ENCODE measurements around the gene STPG3.
"Not testable (repeated sequence)": the region's sequence is repeated elsewhere in the genome, so short reads cannot be mapped to it uniquely, and the experiment has no call there.

The STPG3 gene

GRCh38 chr9:137253717-137254623, 2.9 kb downstream of the STPG3 start:
- peak overlapping the region; percentile 76 for H3K4me3 ChIP-seq (ENCODE audit: low read length)
- TF ChIP-seq, protein P1, sequence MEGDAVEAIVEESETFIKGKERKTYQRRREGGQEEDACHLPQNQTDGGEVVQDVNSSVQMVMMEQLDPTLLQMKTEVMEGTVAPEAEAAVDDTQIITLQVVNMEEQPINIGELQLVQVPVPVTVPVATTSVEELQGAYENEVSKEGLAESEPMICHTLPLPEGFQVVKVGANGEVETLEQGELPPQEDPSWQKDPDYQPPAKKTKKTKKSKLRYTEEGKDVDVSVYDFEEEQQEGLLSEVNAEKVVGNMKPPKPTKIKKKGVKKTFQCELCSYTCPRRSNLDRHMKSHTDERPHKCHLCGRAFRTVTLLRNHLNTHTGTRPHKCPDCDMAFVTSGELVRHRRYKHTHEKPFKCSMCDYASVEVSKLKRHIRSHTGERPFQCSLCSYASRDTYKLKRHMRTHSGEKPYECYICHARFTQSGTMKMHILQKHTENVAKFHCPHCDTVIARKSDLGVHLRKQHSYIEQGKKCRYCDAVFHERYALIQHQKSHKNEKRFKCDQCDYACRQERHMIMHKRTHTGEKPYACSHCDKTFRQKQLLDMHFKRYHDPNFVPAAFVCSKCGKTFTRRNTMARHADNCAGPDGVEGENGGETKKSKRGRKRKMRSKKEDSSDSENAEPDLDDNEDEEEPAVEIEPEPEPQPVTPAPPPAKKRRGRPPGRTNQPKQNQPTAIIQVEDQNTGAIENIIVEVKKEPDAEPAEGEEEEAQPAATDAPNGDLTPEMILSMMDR (conservative IDR thresholded peaks at IDR 0.05; ENCODE audit: low read depth, low read length) = no peak

GRCh38 chr9:137254624-137255447, 3.8 kb downstream of the STPG3 start, which contains the start of gene NELFB:
Gene NELFB (plus strand): TSS chr9:137255327.
- TF ChIP-seq, protein P1 (conservative IDR thresholded peaks at IDR 0.05; ENCODE audit: low read depth, low read length) = no peak
- DNase-seq (ENCODE audit: low read depth) = no peak
- H3K4me3 ChIP-seq (ENCODE audit: low read length) = peak within 1 kb of the TSS; percentile 89

More at GRCh38 chr9:137253717-137254623, 2.9 kb downstream of the STPG3 start:
- no peak for DNase-seq (ENCODE audit: low read depth)

DNA sequence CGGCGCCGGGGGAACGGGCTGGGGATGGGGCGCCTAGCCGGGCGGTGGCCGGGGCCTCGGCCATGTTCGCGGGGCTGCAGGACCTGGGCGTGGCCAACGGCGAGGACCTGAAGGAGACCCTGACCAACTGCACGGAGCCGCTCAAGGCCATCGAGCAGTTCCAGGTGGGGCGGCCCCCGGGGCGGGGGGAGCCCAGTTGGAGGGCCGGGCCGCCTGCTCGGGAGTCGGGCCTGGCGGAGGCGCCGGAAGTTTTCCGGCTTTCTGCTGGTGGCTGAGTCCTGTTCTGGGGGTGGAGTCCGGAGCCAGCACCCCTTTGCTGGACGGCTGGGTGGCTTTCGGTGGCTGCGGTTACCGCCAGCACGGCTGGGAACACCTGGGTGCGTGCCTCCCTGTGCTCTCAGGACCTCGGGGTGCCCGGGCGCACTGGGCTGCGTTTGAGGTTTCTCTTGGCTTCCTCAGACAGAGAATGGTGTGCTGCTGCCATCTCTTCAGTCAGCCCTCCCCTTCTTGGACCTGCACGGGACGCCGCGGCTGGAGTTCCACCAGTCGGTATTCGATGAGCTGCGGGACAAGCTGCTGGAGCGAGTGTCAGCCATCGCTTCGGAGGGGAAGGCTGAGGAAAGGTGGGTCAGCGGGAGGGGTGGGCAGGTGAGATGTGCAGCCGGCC, 4.5 kb downstream of the STPG3 start:
- TF ChIP-seq, protein P1 (conservative IDR thresholded peaks at IDR 0.05; ENCODE audit: low read depth, low read length) = no peak
- no peak for DNase-seq (ENCODE audit: low read depth)

GRCh38 chr9:137256362-137256761, 5.3 kb downstream of the STPG3 start:
- TF ChIP-seq, protein P1 (conservative IDR thresholded peaks at IDR 0.05; ENCODE audit: low read depth, low read length) = no peak
- peak overlapping the region; percentile 89 for H3K4me3 ChIP-seq (ENCODE audit: low read length)
- no peak for DNase-seq (ENCODE audit: low read depth)

More for the DNA sequence above, 4.5 kb downstream of the STPG3 start:
- peak overlapping the region; percentile 89 for H3K4me3 ChIP-seq (ENCODE audit: low read length)

GRCh38 chr9:137256856-137257255, 5.8 kb downstream of the STPG3 start:
- no peak overlapping the region for H3K4me3 ChIP-seq (ENCODE audit: low read length)
- DNase-seq (ENCODE audit: low read depth) = no peak
- TF ChIP-seq, protein P1 (conservative IDR thresholded peaks at IDR 0.05; ENCODE audit: low read depth, low read length) = no peak

DNA sequence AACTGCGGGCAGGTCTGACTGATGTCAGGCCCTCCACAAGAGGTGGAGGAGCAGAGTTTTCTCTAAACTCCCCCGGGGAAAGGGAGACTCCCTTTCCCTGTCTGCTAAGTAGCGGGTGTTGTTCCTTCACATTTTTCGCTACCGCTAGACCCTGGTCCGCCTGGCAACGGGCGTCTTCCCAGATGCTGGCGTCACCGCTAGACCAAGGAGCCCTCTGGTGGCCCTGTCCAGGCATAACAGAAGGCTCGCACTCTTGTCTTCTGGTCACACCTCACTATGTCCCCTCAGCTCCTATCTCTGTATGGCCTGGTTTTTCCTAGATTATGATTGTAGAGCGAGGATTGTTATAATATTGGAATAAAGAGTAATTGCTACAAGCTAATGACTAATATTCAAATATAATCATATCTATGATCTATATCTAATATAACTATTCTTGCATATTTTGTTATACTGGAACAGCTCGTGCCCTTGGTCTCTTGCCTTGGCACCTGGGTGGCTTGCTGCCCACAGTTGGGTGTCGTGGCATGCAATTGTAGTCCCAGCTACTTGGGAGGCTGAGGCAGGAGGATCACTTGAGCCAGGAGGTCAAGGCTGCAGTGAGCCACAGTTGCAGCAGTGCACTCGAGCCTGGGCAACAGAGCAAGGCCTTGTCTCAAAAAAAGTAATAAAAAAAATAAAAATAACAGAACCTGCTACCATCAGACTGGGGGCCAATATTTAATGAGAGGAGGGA, 11.3 kb downstream of the STPG3 start:
- TF ChIP-seq, protein P1 (conservative IDR thresholded peaks at IDR 0.05; ENCODE audit: low read depth, low read length) = peak; percentile 49
- not testable (repeated sequence) for H3K4me3 ChIP-seq (ENCODE audit: low read length); DNase-seq (ENCODE audit: low read depth)
